Peyer's patch (tissue), 4 donors: Measurements from ENCODE around the gene MVP. TPM values are rescaled to one million over a fixed set of nuclear protein-coding genes. Genes with fewer than 3 reads are reported as not detected.
A peak's percentile ranks its signal among the peaks of the same experiment; 100 is the strongest.

Experiments used
- DNase-seq, 3 donors: peaks; one replicate each; pipeline ENCODE4 v3.0.0-alpha.2; 2017 to 2019
- H3K27ac ChIP-seq, 4 donors: fragments of 200-600 bp; sonication (generic); one replicate each; pipeline ENCODE4 v1.5.1; 2016 to 2019
- H3K27me3 ChIP-seq, 2 donors: fragments of 200-600 bp; sonication (generic); one replicate each; pipeline ENCODE4 v1.5.1; 2019
- H3K36me3 ChIP-seq, 3 donors: fragments of 200-600 bp; sonication (generic); one replicate each; pipeline ENCODE4 v1.5.1; 2016 to 2019
- H3K4me1 ChIP-seq, 4 donors: fragments of 200-600 bp; sonication (generic); one replicate each; pipeline ENCODE4 v1.5.1; 2016 to 2019
- H3K4me3 ChIP-seq, 4 donors: fragments of 200-600 bp; sonication (generic); 1 replicate in 3 of 4; 2 replicates in 1 of 4; pipeline ENCODE4 v1.5.1; 2016 to 2019; ENCODE audit warnings: mild to moderate bottlenecking in 1 of 4
- H3K9me3 ChIP-seq, 4 donors: fragments of 200-600 bp; sonication (generic); one replicate each; pipeline ENCODE4 v1.5.1; 2016 to 2019; ENCODE audit warnings: mild to moderate bottlenecking in 1 of 4
- CTCF ChIP-seq, 6 experiments: fragments of 450-650 bp in 4 of 6; fragments of 200-600 bp in 2 of 6; sonication (generic) in 1 of 6; IDR thresholded peaks; one replicate each; pipeline ENCODE4 v1.5.1; 2017 to 2019; ENCODE audit warnings: antibody characterized with exemption in 6 of 6, mild to moderate bottlenecking in 3 of 6, moderate library complexity in 1 of 6
- POLR2A ChIP-seq, 2 donors: fragments of 450-650 bp; IDR thresholded peaks; one replicate each; pipeline ENCODE4 v1.5.1; 2017; ENCODE audit warnings: antibody characterized with exemption in 2 of 2, mild to moderate bottlenecking in 2 of 2, moderate library complexity in 2 of 2
- total RNA-seq, 4 donors: library from RNA; depleted of rRNA; stranded (reverse); fragments of >200 nt; gene quantifications; one replicate each; pipeline ENCODE4 v1.1.0, GENCODE V29; 2016

MVP gene
- total RNA-seq, 4 donors from 2014 or later, result 222 to 709 (median 645) TPM

GRCh38 chr16:29816694-29817441, 3.4 kb upstream of the MVP start:
- peak; percentile 62 to 79 (median 76) for DNase-seq
- H3K4me1 ChIP-seq, result peaks cover 0 to 74% (median 22%) of the 10 kb centered on the region in 4 donors
- peak overlapping the region; percentile 84 to 96 (median 94) for H3K27ac ChIP-seq

GRCh38 chr16:29818082-29818481, 2.2 kb upstream of the MVP start:
- Histone ChIP-seq H3K9me3 (no peaks in the 10 kb centered on the region), H3K27me3 (no peaks in the 10 kb centered on the region), H3K4me1 (peaks cover 0 to 74% (median 28%) of the 10 kb centered on the region in 4 donors), H3K27ac (peak overlapping the region in 1 of 4 donors; percentile 96), H3K4me3 (peak overlapping the region in 1 of 4 donors; percentile 78), H3K36me3 (peaks cover 0 to 5% (median 0%) of the 10 kb centered on the region in 3 donors)
- no peak for TF ChIP-seq CTCF (IDR thresholded peaks at IDR 0.05)
- no peak for TF ChIP-seq POLR2A (IDR thresholded peaks at IDR 0.05)
- DNase-seq, result no peak

More at GRCh38 chr16:29816694-29817441, 3.4 kb upstream of the MVP start:
- peak in 2 of 6 experiments; percentile 16 to 28 for TF ChIP-seq CTCF (IDR thresholded peaks at IDR 0.05)
- peak in 1 of 2 donors; percentile 11 for TF ChIP-seq POLR2A (IDR thresholded peaks at IDR 0.05)
- Histone ChIP-seq H3K36me3 (peaks cover 0 to 5% (median 0%) of the 10 kb centered on the region in 3 donors), H3K9me3 (no peaks in the 10 kb centered on the region), H3K4me3 (peak overlapping the region; percentile 63 to 88 (median 78)), H3K27me3 (no peaks in the 10 kb centered on the region)

GRCh38 chr16:29819506-29819905, 756 bp upstream of the MVP start:
- Histone ChIP-seq H3K9me3 (no peaks in the 10 kb centered on the region), H3K4me1 (peaks cover 0 to 77% (median 32%) of the 10 kb centered on the region in 4 donors), H3K36me3 (peaks cover 0 to 5% (median 0%) of the 10 kb centered on the region in 3 donors), H3K27me3 (no peaks in the 10 kb centered on the region), H3K4me3 (peak overlapping the region in 3 of 4 donors; percentile 66 to 80 (median 77)), H3K27ac (peak overlapping the region; percentile 89 to 95 (median 91))
- TF ChIP-seq POLR2A (IDR thresholded peaks at IDR 0.05), result no peak
- TF ChIP-seq CTCF (IDR thresholded peaks at IDR 0.05), result peak in 4 of 6 experiments; percentile 14 to 68 (median 58)
- DNase-seq, result peak in 1 of 3 donors; percentile 70

GRCh38 chr16:29820730-29821642, 724 bp downstream of the MVP start:
- H3K9me3 ChIP-seq, result no peaks in the 10 kb centered on the region
- H3K4me3 ChIP-seq, result peak overlapping the region; percentile 51 to 80 (median 72)
- TF ChIP-seq CTCF (IDR thresholded peaks at IDR 0.05) (no peak), POLR2A (IDR thresholded peaks at IDR 0.05) (peak; percentile 58 to 59)
- DNase-seq, result peak; percentile 72 to 89 (median 88)
- peaks cover 0 to 5% (median 0%) of the 10 kb centered on the region in 3 donors for H3K36me3 ChIP-seq
- H3K27me3 ChIP-seq, result no peaks in the 10 kb centered on the region
- H3K27ac ChIP-seq, result peak overlapping the region; percentile 89 to 95 (median 91)
- peaks cover 3 to 82% (median 40%) of the 10 kb centered on the region in 4 donors for H3K4me1 ChIP-seq

- no peaks in the 10 kb centered on the region for H3K9me3 ChIP-seq
- peak in 2 of 3 donors; percentile 65 to 76 for DNase-seq
- H3K4me3 ChIP-seq, result peak overlapping the region; percentile 51 to 80 (median 72)
- peaks cover 5 to 88% (median 42%) of the 10 kb centered on the region in 4 donors for H3K4me1 ChIP-seq
- peaks cover 0 to 5% (median 0%) of the 10 kb centered on the region in 3 donors for H3K36me3 ChIP-seq
- H3K27me3 ChIP-seq, result no peaks in the 10 kb centered on the region
- peak overlapping the region; percentile 89 to 95 (median 91) for H3K27ac ChIP-seq
- peak in 1 of 2 donors; percentile 53 for TF ChIP-seq POLR2A (IDR thresholded peaks at IDR 0.05)
- no peak for TF ChIP-seq CTCF (IDR thresholded peaks at IDR 0.05)
These were observed 1.4 kb downstream of the MVP start for GRCh38 chr16:29821643-29822115.
